Breast epithelium (tissue), 3 donors: ENCODE measurements around the gene ADCK1.

Source experiments
- POLR2A ChIP-seq: fragments of 450-650 bp; IDR thresholded peaks from one replicate; pipeline ENCODE4 v1.6.1; 2016; ENCODE audit warnings: antibody characterized with exemption, mild to moderate bottlenecking, moderate library complexity
- POLR2AphosphoS5 ChIP-seq, 3 donors: sonication (generic); formaldehyde crosslinking; IDR thresholded peaks; one replicate each; pipeline ENCODE4 v1.6.1; 2017; ENCODE audit warnings: antibody characterized with exemption in 3 of 3
- TF ChIP-seq, protein P1 (sequence below), 3 donors: fragments of 450-650 bp; IDR thresholded peaks; one replicate each; pipeline ENCODE4 v1.5.1; 2016 to 2017; ENCODE audit warnings: antibody characterized with exemption in 3 of 3, mild to moderate bottlenecking in 3 of 3, moderate library complexity in 3 of 3

DNA sequence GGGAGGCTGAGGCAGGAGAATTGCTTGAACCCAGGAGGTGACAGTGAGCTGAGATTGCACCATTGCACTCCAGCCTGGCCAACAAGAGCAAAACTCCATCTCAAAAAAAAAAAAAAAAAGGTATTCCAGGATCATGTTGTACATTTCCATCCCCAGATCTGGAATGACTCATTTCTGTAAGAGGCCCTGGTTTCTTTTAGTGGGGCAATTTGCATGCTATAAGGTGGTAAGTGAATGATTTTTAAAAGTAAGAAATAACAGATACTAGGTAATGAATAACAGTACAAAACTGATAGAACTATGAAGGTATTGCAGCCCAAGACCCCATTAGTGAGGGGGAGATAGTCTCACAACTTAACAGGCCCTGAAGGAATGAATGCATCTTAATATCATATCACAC is 17.7 kb upstream of the ADCK1 start:
- TF ChIP-seq, protein P1, sequence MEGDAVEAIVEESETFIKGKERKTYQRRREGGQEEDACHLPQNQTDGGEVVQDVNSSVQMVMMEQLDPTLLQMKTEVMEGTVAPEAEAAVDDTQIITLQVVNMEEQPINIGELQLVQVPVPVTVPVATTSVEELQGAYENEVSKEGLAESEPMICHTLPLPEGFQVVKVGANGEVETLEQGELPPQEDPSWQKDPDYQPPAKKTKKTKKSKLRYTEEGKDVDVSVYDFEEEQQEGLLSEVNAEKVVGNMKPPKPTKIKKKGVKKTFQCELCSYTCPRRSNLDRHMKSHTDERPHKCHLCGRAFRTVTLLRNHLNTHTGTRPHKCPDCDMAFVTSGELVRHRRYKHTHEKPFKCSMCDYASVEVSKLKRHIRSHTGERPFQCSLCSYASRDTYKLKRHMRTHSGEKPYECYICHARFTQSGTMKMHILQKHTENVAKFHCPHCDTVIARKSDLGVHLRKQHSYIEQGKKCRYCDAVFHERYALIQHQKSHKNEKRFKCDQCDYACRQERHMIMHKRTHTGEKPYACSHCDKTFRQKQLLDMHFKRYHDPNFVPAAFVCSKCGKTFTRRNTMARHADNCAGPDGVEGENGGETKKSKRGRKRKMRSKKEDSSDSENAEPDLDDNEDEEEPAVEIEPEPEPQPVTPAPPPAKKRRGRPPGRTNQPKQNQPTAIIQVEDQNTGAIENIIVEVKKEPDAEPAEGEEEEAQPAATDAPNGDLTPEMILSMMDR (IDR thresholded peaks at IDR 0.05): no peak
- TF ChIP-seq POLR2A (no peak), POLR2AphosphoS5 (IDR thresholded peaks at IDR 0.05) (no peak)
